ENCODE results near the gene ATRIP. TPM values are rescaled to one million over a fixed set of nuclear protein-coding genes. Genes with fewer than 3 reads are reported as not detected.
"Not testable (repeated sequence)": the region's sequence is repeated elsewhere in the genome, so short reads cannot be mapped to it uniquely, and the experiment has no call there.

ATRIP gene
- total RNA-seq, 1 donor from 2014 or later: 3.3 TPM

DNA sequence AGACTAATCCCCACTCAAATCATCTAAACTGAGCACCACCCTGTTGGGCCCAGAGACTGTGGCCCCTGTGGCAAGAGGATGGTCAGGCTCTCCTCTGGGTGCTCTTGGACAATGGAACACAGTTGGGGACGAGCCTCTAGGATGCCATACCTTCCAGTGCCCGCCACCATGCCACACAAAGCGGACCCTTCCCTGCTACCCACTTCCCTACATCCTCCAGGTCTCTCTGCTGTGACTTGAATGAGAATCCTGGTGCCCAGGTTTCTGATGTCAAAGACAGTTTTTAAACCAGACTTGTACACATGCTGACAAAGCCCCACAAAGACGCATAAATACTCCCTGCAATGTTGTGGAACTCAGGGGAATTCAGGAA, 11.3 kb upstream of the ATRIP start:
- DNase-seq (ENCODE audit: low spot score) (no peak), ATAC-seq (no peak)

- ATAC-seq (peak; percentile 79), DNase-seq (ENCODE audit: low spot score) (peak; percentile 88)
Measured at GRCh38 chr3:48435774-48436476, 10.6 kb upstream of the ATRIP start.

GRCh38 chr3:48436477-48436787, 10.1 kb upstream of the ATRIP start:
- DNase-seq (ENCODE audit: low spot score): no peak

DNA sequence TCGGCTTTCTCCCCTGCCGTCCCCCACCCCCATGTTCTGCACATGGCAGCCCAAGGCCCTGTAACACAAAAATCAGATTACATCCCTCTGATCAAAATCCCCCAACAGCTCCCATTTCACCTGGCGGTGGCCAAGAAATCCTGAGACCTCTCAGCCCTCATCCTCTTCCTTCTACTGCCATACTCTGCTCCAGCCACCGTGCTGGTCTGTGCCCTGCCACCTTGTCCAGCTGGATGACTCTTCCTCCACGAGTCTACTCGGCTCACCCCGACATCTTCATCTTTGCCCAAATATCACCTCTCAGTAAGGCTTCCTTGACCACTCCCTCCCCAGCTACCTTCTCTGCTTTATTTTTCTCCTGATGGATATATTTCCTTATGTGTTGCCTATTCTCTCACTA, 9.7 kb upstream of the ATRIP start:
- DNase-seq (ENCODE audit: low spot score): no peak
- no peak for ATAC-seq

More at GRCh38 chr3:48436477-48436787, 10.1 kb upstream of the ATRIP start:
- ATAC-seq: no peak

DNA sequence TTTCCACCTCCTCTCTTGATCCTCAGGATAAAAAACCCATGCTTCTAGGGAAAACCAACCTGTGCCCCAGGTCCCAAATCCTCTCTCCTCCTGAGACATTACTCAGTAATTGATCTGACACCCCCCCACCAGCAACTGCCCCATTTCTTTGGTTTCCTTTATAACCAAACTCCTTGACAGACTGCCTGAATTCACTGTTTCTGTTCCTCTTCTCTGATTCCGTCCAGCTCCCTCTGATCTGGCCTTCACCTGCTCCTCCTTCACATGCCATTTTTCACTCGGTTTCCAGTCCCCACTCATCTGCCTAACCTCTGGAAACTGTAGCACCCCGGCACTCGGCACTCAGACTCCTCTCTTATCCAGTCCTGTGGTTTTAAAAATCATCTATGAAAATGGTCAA, 8.7 kb upstream of the ATRIP start:
- DNase-seq (ENCODE audit: low spot score): no peak
- no peak for ATAC-seq

DNA sequence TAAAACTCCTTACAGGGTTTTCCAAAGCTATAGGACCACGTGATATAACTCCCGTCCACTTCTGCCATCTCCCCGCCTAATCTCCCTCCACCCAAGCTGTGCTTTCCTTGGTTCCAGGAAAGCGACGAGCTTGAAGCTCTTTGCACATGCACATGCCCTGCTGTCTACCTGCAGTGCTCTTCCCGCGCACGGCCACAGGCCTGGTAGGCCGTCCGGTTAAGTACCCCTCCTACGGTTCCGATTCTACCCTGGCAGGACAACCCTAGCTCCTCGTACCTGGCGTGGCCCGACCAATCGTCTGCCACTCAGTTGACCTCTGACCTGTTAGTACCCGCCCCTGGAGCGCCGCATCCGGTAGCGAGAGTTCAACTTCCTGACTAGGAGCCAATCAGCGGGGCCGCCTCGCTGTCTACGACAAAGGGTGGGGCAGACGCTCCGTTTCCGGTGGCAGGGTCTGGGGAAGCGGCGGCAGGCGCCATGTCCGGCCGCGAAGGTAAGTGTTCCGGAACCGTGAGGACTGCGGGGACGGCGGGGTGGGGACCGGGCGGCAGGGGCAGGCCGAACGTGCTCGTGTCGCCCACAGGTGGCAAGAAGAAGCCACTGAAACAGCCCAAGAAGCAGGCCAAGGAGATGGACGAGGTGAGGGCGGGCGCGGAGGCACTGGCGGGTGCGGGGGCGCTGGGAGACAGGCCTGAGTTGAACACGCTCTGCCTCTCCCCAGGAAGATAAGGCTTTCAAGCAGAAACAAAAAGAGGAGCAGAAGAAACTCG, 6.5 kb upstream of the ATRIP start, which contains the start of the genes CCDC51 and TMA7:
Gene CCDC51, minus strand, starts transcription at position 300 of the 770 bp plus-strand sequence. CDS start 4,991 bp downstream, outside the sequence.
Gene TMA7, plus strand, starts transcription at position 438 of the 770 bp plus-strand sequence. Its CDS starts 40 bp downstream, at position 478.
- ATAC-seq (peak; percentile 94), DNase-seq (ENCODE audit: low spot score) (peak; percentile 98)

DNA sequence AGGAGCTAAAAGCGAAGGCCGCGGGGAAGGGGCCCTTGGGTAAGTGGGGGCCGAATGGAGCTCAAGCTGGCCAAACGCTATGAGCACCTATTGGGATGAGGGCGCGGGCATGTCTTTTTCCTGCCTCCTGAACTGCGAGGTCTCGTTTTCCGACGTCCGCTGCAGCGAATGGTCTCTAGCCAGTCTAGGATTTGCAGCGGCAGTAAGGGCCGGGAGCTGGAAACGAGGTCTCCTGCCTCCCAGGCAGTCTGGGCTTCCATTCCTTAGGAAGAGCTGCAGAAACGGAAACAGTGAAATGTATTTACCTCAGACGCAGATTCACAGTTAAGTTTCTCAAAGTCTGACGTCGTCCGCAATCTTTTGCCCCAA, 6.0 kb upstream of the ATRIP start:
- ATAC-seq: peak; percentile 4
- no peak for DNase-seq (ENCODE audit: low spot score)

DNA sequence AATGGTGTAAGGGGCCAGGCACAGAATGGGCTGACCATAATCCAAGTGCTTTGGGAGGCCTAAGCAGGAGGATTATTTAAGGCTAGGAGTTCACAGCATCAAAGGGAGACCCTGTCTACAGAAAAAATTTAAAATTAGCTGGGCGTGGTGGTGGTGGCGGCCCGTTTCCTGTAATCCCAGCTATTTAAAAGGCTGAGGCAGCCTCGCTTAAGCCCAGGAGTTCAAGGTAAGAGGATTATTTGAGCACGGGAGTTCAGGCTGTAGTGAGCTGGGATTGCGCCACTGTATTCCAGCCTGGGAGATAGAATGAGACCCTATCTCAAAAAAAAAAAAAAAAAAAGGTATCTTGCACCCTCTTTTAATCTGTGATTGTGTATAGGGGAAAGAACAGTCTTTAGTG, 4.6 kb upstream of the ATRIP start:
- no peak for DNase-seq (ENCODE audit: low spot score)

DNA sequence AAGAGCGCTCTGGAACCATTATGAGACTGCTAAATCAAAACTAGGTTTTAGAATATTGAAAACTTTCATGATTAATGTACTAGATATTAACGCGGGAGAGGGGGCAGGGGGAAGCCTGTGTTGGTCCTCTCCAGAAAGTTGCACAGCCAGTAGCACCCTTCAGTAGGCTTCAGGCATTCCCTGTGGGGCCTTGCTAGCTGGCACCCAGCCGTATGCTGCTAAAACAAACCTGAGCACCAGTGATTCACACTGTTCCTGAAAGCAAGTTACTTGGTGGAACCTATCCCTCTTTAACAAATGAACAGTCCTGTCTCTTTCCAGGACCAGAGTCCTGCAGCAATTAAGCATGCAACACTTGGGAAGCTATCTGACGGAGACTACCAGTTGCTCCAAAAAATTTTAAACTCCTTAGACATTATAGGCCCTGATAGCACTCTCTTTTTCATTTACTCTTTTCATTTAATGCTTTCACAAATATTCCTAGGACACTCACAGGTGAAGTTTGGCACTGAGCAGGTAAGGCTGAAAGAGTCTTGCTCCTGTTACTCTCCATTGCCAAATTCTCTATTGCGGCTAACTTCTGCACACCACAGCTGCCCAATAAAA, 1.2 kb upstream of the ATRIP start:
- ATAC-seq: no peak

More for the DNA sequence above, 4.6 kb upstream of the ATRIP start:
- ATAC-seq: no peak

DNA sequence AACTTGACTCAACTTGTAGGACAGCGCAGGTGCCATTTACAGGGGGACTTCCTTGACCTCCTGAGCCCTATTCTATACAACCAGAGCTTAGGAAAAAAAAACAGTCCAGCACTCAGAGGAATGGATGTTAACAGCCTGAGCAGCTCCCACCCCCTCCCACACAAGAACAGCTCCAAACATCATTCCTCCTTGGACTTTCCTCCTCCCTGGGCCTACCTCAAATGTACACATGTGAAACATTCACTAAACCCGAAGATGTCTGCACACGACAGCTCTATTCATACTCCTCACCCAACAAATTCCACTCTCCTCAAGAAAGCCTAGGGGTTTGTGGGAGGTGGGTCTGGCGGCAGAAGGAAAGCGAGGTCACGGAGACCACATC, 503 bp upstream of the ATRIP start:
- DNase-seq (ENCODE audit: low spot score) (no peak), ATAC-seq (no peak)

More for the DNA sequence above, 1.2 kb upstream of the ATRIP start:
- no peak for DNase-seq (ENCODE audit: low spot score)

- ATAC-seq: no peak
- DNase-seq (ENCODE audit: low spot score): no peak
Measured at GRCh38 chr3:48451270-48451669, 4.7 kb downstream of the ATRIP start.

- no peak for DNase-seq (ENCODE audit: low spot score)
Measured at GRCh38 chr3:48456456-48456855, 9.9 kb downstream of the ATRIP start.

GRCh38 chr3:48459331-48459730, 12.8 kb downstream of the ATRIP start:
- ATAC-seq (no peak), DNase-seq (ENCODE audit: low spot score) (no peak)

More at GRCh38 chr3:48456456-48456855, 9.9 kb downstream of the ATRIP start:
- ATAC-seq: no peak

DNA sequence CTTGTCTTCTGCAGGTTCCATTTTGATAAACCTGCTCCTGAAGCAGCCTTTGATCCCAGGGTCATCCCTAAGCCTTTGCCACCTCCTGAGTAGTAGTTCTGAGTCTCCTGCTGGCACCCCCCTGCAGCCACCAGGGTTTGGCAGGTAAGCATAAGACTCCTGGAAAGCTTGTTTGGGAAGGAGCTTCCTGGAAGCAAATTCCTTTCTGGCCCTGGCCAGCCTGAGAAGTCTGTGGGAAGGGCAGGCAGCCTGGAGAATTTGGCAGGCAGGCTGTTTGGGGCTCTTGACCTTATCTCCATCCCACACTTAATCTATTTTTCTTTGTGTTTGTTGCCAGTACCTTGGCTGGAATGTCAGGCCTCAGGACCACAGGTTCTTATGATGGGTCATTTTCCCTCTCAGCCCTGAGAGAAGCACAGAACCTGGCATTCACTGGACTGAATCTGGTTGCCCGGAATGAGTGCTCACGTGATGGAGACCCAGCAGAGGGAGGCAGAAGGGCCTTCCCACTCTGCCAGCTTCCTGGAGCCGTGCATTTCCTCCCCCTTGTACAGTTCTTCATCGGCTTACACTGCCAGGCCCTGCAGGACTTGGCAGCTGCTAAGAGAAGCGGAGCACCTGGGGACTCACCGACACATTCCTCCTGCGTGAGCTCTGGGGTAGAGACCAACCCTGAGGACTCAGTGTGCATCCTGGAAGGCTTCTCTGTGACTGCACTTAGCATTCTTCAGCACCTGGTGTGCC, 13.4 kb downstream of the ATRIP start:
- ATAC-seq (no peak), DNase-seq (ENCODE audit: low spot score) (no peak)

GRCh38 chr3:48460517-48460902, 14.0 kb downstream of the ATRIP start:
- ATAC-seq: no peak
- no peak for DNase-seq (ENCODE audit: low spot score)

DNA sequence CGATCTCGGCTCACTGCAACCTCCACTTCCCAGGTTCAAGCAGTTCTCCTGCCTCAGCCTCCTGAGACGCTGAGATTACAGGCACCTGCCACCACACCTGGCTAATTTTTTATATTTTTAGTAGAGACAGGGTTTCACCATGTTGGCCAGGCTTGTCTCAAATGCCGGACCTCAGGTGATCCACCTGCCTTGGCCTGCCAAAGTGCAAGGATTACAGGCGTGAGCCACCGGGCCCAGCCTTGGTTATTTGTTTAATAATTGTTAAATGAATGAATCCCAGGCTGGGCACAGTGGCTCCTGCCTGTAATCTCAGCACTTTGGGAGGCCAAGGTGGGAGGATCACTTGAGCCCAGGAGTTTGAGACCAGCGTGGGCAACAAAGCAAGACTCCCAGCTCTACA, 15.2 kb downstream of the ATRIP start:
- DNase-seq (ENCODE audit: low spot score); ATAC-seq: not testable (repeated sequence)

DNA sequence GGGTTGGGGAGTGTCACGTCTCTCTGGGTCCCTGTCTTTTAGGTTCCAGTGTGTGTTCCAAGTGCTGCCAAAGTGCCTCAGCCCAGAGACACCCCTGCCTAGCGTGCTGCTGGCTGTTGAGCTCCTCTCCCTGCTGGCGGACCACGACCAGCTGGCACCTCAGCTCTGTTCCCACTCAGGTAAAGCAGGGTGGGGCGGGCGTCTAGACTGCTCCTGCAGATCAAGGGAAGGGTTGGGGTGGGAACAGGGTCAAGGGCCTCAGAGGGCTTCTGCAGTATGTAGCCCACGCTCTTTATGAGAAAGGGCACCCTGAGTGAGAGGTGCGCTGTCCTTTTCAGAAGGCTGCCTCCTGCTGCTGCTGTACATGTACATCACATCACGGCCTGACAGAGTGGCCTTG, 17.2 kb downstream of the ATRIP start:
- no peak for ATAC-seq
- DNase-seq (ENCODE audit: low spot score): no peak

DNA sequence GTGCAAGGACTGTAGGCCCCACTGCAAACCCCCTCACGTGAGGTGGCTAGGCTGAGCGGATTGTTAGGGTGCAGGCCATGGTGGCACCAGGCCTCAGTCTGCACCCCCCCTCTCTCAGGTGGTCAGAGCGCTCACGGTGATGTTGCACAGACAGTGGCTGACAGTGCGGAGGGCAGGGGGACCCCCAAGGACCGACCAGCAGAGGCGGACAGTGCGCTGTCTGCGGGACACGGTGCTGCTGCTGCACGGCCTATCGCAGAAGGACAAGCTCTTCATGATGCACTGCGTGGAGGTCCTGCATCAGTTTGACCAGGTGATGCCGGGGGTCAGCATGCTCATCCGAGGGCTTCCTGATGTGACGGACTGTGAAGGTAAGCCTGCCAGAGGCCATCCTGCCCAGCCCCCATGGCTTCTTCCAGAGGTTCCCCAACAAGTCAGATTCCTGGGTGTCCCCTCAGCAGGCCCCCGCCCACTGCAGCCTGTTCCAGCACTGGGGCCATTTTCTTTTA, 18.2 kb downstream of the ATRIP start:
- ATAC-seq: no peak
- no peak for DNase-seq (ENCODE audit: low spot score)

GRCh38 chr3:48465237-48465530, 18.6 kb downstream of the ATRIP start:
- ATAC-seq (no peak), DNase-seq (ENCODE audit: low spot score) (no peak)

DNA sequence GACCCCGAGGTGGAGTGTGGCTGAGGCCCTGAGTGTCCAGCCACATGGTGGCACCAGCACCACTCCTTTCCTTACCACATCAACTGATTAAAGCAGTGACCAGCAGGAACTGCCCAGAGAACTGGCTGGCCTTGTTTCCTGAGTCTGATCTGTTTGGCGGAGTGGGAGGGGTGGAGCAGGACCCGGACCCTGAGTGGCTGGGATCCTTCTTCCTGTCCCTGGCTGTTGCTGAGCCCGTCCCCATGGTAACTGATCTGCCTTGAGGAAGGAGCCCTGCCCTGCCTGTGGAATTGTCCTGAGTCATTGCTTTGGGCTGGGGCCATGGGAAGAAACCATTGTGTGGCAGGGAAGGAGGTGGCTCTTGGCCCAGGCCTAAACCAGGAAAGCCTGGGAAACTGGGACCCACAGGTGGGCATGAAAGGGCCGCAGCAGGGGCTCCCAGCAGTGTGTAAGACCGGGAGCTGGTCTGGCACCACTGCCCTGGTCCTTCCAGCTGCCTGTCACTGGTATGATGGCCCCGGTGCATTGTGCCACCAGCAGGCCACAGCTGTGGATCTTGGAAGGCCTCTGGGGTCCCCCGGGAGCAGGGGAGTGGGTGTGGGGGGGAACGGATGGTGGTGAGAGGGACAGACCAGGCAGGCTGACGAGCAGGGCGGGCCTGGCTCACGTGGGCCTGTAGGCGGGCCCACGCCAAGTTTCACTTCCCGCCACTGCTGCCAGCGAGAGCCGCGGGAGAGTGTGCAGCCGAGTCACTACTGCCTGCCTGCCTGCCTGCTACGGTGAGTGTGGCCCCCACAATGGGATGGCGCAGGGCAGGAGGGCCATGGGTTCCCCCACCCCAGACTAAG, 19.2 kb downstream of the ATRIP start:
- peak; percentile 96 for DNase-seq (ENCODE audit: low spot score)
- ATAC-seq: peak; percentile 74
